Heart left ventricle (tissue), 16 donors: ENCODE results near the gene RNASE8. TPM values are rescaled to one million over a fixed set of nuclear protein-coding genes. Genes with fewer than 3 reads are reported as not detected.

Experiments
- ATAC-seq, 4 donors: fragments of 200-7000 bp; cut with Tn5 transposase; one replicate each; pipeline ENCODE4 v1.9.1; 2020 to 2022; ENCODE audit warnings: moderate library complexity in 4 of 4, mild to moderate bottlenecking in 3 of 4, moderate number of reproducible peaks in 1 of 4
- DNase-seq, 5 donors: peaks; one replicate each; pipeline ENCODE4 v3.0.0-alpha.2; 2020
- H3K27ac ChIP-seq, 12 donors: fragments of 200-600 bp; sonication (generic) in 4 of 12; one replicate each; pipeline versions ENCODE4 v1.5.0 to v1.8.0; 2016 to 2022; ENCODE audit warnings: mild to moderate bottlenecking in 2 of 12
- H3K27me3 ChIP-seq, 9 donors: fragments of 200-600 bp; sonication (generic) in 2 of 9; one replicate each; pipeline versions ENCODE4 v1.5.1 to v1.8.0; 2016 to 2022; ENCODE audit warnings: mild to moderate bottlenecking in 3 of 9
- H3K36me3 ChIP-seq, 9 donors: fragments of 200-600 bp; sonication (generic) in 2 of 9; one replicate each; pipeline versions ENCODE4 v1.5.0 to v1.8.0; 2018 to 2022; ENCODE audit warnings: mild to moderate bottlenecking in 2 of 9
- H3K4me1 ChIP-seq, 12 donors: fragments of 200-600 bp; sonication (generic) in 4 of 12; one replicate each; pipeline versions ENCODE4 v1.5.0 to v1.8.0; 2016 to 2022; ENCODE audit warnings: mild to moderate bottlenecking in 3 of 12
- H3K4me3 ChIP-seq, 12 donors: fragments of 200-600 bp; sonication (generic) in 4 of 12; one replicate each; pipeline versions ENCODE4 v1.5.0 to v1.8.0; 2017 to 2022; ENCODE audit warnings: mild to moderate bottlenecking in 9 of 12, moderate library complexity in 4 of 12
- H3K9me3 ChIP-seq, 12 donors: fragments of 200-600 bp; sonication (generic) in 4 of 12; one replicate each; pipeline versions ENCODE4 v1.5.0 to v1.8.0; 2016 to 2022; ENCODE audit warnings: mild to moderate bottlenecking in 1 of 12
- CTCF ChIP-seq, 12 donors: fragments of 200-600 bp; sonication (generic) in 4 of 12; IDR thresholded peaks; one replicate each; pipeline versions ENCODE4 v1.5.0 to v1.8.0; 2018 to 2022; ENCODE audit warnings: antibody characterized with exemption in 12 of 12, mild to moderate bottlenecking in 5 of 12
- POLR2A ChIP-seq, 2 donors: fragments of 450-650 bp; IDR thresholded peaks; one replicate each; pipeline ENCODE4 v1.6.1; 2017; ENCODE audit warnings: antibody characterized with exemption in 2 of 2, mild to moderate bottlenecking in 2 of 2, moderate library complexity in 2 of 2
- WGBS, 4 donors: extraction: QIAGEN DNeasy Blood & Tissue Kit in 2 of 4; methylation state at CpG; one replicate each; pipeline versions ENCODE4 v1.1.5 to v1.1.7; 2013 to 2018; 5-methylcytosine and 5-hydroxymethylcytosine counted together
- intact Hi-C, 10 donors: fragments of 100-400 bp; cut with DNase I; formaldehyde crosslinking; loops; one replicate each; pipeline versions ENCODE4 v1.11.1 to v1.14.2; 2022
- polyA plus RNA-seq, 2 donors: library from polyadenylated mRNA; stranded (reverse); fragments of 200-250 nt; gene quantifications; one replicate each; pipeline ENCODE4 v1.2.3, GENCODE V29; 2013
- total RNA-seq, 9 donors: library from RNA; depleted of rRNA in 2 of 9; stranded (reverse); fragments of >200 nt in 2 of 9; fragmentation: NEBNext Ultra II Directional in 3 of 9; extraction: Animal tissue kit (Norgen Biotek cat#: 25700) in 3 of 9; gene quantifications; one replicate each; pipeline versions ENCODE4 v1.1.0 to v1.2.4, GENCODE V29; 2016 to 2023
- donor health status: ischemic (EF 13 %, LVEDD 7.1; RV severe dilation, severe dysfunction).
- donor health status: healthy with polysubstance abuse.
- donor health status: DM: no; HTN: yes; CAD: no.
- donor health status: DM: no; HTN: no; CAD: no.
- donor health status: ischemic (EF 25% LVEDD 6.9; RV normal size, moderate dysfunction).
- donor health status: ischemic (EF 25% LVEDD 5.7; RV mildly dilated, moderate dysfunction).
- donor health status: healthy.
- donor health status: DM: yes; HTN: yes; CAD: no.
- donor health status: ischemic (EF 35%, LVEDD 5.7; RV mildly dilated, moderate dysfunction).
- donor health status: nonischemic (EF 11% LVEDD 7.7; RV severe dilation, severe dysfunction).
- donor health status: DM: yes; HTN: yes; CAD: no.
- donor health status: PGD.
- donor health status: ischemic (EF 29% LVEDD 5.4; RV normal size, mild dysfunction).
- donor health status: nonischemic (EF 23%, LVEDD 6.1; RV moderate dilation, normal function).

The RNASE8 gene
- total and polyA plus RNA-seq, 11 donors: not detected

- intact Hi-C loops: no loop called here
- no peak overlapping the region for H3K27ac ChIP-seq
- ATAC-seq: no peak
- WGBS, 4 donors: 56 to 81% (median 76%) methylated on average over 1 of the region's 1 CpG
- H3K36me3 ChIP-seq: peaks cover 0 to 87% (median 81%) of the 10 kb centered on the region in 9 donors
- no peak for DNase-seq
- peaks cover 0 to 36% (median 9%) of the 10 kb centered on the region in 12 donors for H3K4me1 ChIP-seq
- no peaks in the 10 kb centered on the region for H3K9me3 ChIP-seq
- TF ChIP-seq CTCF (IDR thresholded peaks at IDR 0.05) (no peak), POLR2A (IDR thresholded peaks at IDR 0.05) (no peak)
- H3K4me3 ChIP-seq: no peak overlapping the region
- H3K27me3 ChIP-seq: no peaks in the 10 kb centered on the region
These were observed 31.6 kb downstream of the RNASE8 start for GRCh38 chr14:21089271-21089670.

- no peak overlapping the region for H3K27ac ChIP-seq
- H3K4me1 ChIP-seq: peaks cover 0 to 32% (median 9%) of the 10 kb centered on the region in 12 donors
- WGBS, 4 donors: 67 to 87% (median 72%) methylated on average over 5 of the region's 5 CpGs
These were observed 32.2 kb downstream of the RNASE8 start for GRCh38 chr14:21089877-21090193.

GRCh38 chr14:21090194-21090939 lies 32.7 kb downstream of the RNASE8 start:
- intact Hi-C loops: loop anchor here in 8 of 10 donors (1.0 to 10.0 kb wide), 7 partner anchors 18 to 476 kb away; no protein-coding TSS in a partner anchor
- peaks cover 0 to 76% (median 73%) of the 10 kb centered on the region in 9 donors for H3K36me3 ChIP-seq

More at GRCh38 chr14:21089877-21090193, 32.2 kb downstream of the RNASE8 start:
- TF ChIP-seq CTCF (IDR thresholded peaks at IDR 0.05) (no peak), POLR2A (IDR thresholded peaks at IDR 0.05) (no peak)
- DNase-seq (no peak), ATAC-seq (no peak)
- Histone ChIP-seq H3K9me3 (no peaks in the 10 kb centered on the region), H3K27me3 (no peaks in the 10 kb centered on the region), H3K4me3 (no peak overlapping the region), H3K36me3 (peaks cover 0 to 82% (median 76%) of the 10 kb centered on the region in 9 donors)
- intact Hi-C loops: loop anchor here in 8 of 10 donors (1.0 to 10.0 kb wide), 7 partner anchors 17 to 475 kb away; no protein-coding TSS in a partner anchor

More at GRCh38 chr14:21090194-21090939, 32.7 kb downstream of the RNASE8 start:
- WGBS, 4 donors: 84 to 92% (median 90%) methylated on average over 29 to 45 of the region's 45 CpGs
- ATAC-seq (no peak), DNase-seq (peak in 1 of 5 donors; percentile 74)
- no peaks in the 10 kb centered on the region for H3K9me3 ChIP-seq
- peaks cover 0 to 28% (median 7%) of the 10 kb centered on the region in 12 donors for H3K4me1 ChIP-seq
- no peak overlapping the region for H3K27ac ChIP-seq
- no peak for TF ChIP-seq POLR2A (IDR thresholded peaks at IDR 0.05)
- peak; percentile 20 to 54 (median 42) for TF ChIP-seq CTCF (IDR thresholded peaks at IDR 0.05)
- no peaks in the 10 kb centered on the region for H3K27me3 ChIP-seq
- H3K4me3 ChIP-seq: no peak overlapping the region
